SK-N-MC (cell line): ENCODE measurements around the gene PLXNA2.

ENCODE experiments used
- EZH2 ChIP-seq: fragments of 200-600 bp; sonication (generic); IDR thresholded peaks from one replicate; pipeline ENCODE4 v1.6.1; 2017; ENCODE audit warnings: antibody characterized with exemption
- POLR2AphosphoS5 ChIP-seq: IDR thresholded peaks from 2 replicates; pipeline ENCODE4 v1.6.1; 2012; ENCODE audit warnings: mild to moderate bottlenecking, low read depth, low read length, borderline replicate concordance

DNA sequence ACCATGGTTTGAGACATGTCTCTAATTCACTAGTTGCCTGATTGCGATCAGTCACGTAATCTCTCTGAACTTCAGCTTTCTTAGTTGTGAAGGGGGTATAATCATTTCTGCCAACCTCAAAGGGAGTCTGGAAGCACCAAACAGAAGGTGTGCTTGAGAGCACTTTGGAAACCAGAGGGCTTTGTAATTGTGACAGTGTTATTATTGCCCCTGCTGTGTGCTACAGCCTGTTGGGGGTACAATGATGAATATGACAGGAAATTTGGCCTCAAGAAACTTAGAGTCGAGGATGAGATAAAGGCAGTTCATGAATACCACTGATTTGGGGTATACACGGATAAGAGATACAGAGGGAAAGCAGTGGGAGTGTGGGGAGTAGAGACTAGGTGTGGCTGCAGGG lies 183.1 kb downstream of the PLXNA2 start:
- TF ChIP-seq EZH2 (no peak), POLR2AphosphoS5 (no peak)
